GM23338 (cell line): ENCODE data around the gene CMBL.

Source experiments
- CREB1 ChIP-seq: fragments of 250-450 bp; sonication (Bioruptor Pico); IDR thresholded peaks from 2 replicates; pipeline ENCODE4 v1.5.0; 2020; ENCODE audit warnings: low read depth, mild to moderate bottlenecking, moderate library complexity
- CTCF ChIP-seq, 2 experiments: fragments of 200-600 bp in 1 of 2; sonication (generic) in 1 of 2; conservative IDR thresholded peaks; 2 replicates each; pipeline versions ENCODE4 v1.5.1 to v1.6.1; 2016 to 2017; ENCODE audit warnings: antibody characterized with exemption in 2 of 2, low read depth in 2 of 2, mild to moderate bottlenecking in 2 of 2, moderate library complexity in 1 of 2

GRCh38 chr5:10337107-10337506 lies 29.4 kb upstream of the CMBL start:
- TF ChIP-seq CTCF (conservative IDR thresholded peaks at IDR 0.05; ENCODE audit: low read depth in 2 of 2) (no peak), CREB1 (CRISPR knock-in tag) (no peak)
